ENCODE measurements around the gene SCFD2.

The SCFD2 gene

GRCh38 chr4:53022513-53023100 is 343.3 kb downstream of the SCFD2 start:
- no peak overlapping the region for H3K4me3 ChIP-seq (replicated peaks; ENCODE audit: low read depth, low read length)
- no peak for DNase-seq (ENCODE audit: low read depth)
- no peak for TF ChIP-seq CTCF (IDR thresholded peaks at IDR 0.05; ENCODE audit: low read length, missing control alignments)

GRCh38 chr4:53021754-53022512 is 343.9 kb downstream of the SCFD2 start:
- DNase-seq (ENCODE audit: low read depth) = no peak
- H3K4me3 ChIP-seq (replicated peaks; ENCODE audit: low read depth, low read length) = no peak overlapping the region
- no peak for TF ChIP-seq CTCF (IDR thresholded peaks at IDR 0.05; ENCODE audit: low read length, missing control alignments)

- DNase-seq (ENCODE audit: low read depth) = peak; percentile 70
- no peak for TF ChIP-seq CTCF (IDR thresholded peaks at IDR 0.05; ENCODE audit: low read length, missing control alignments)
- H3K4me3 ChIP-seq (replicated peaks; ENCODE audit: low read depth, low read length) = no peak overlapping the region
These were observed 346.1 kb downstream of the SCFD2 start for GRCh38 chr4:53019485-53020382.

- no peak for DNase-seq (ENCODE audit: low read depth)
- TF ChIP-seq CTCF (IDR thresholded peaks at IDR 0.05; ENCODE audit: low read length, missing control alignments) = no peak
- H3K4me3 ChIP-seq (replicated peaks; ENCODE audit: low read depth, low read length) = no peak overlapping the region
These were observed 347.4 kb downstream of the SCFD2 start for GRCh38 chr4:53018471-53018870.

GRCh38 chr4:53016099-53016820 is 349.6 kb downstream of the SCFD2 start:
- TF ChIP-seq CTCF (IDR thresholded peaks at IDR 0.05; ENCODE audit: low read length, missing control alignments) = no peak
- DNase-seq (ENCODE audit: low read depth) = no peak
- no peak overlapping the region for H3K4me3 ChIP-seq (replicated peaks; ENCODE audit: low read depth, low read length)

- H3K4me3 ChIP-seq (replicated peaks; ENCODE audit: low read depth, low read length) = no peak overlapping the region
- peak; percentile 79 for TF ChIP-seq CTCF (IDR thresholded peaks at IDR 0.05; ENCODE audit: low read length, missing control alignments)
- peak; percentile 89 for DNase-seq (ENCODE audit: low read depth)
These were observed 350.2 kb downstream of the SCFD2 start for GRCh38 chr4:53015681-53016080.

All from fibroblast of pulmonary artery (primary cell).